HG02571 (cell line): Measurements from ENCODE around the gene KCNC1.

ENCODE experiments used
- ATAC-seq: cut with Tn5 transposase; IDR thresholded peaks from one replicate; pipeline ENCODE4 v1.9.1; 2021; ENCODE audit warnings: mild to moderate bottlenecking, moderate library complexity; ENCODE audit not compliant: unreplicated experiment

Gene KCNC1

GRCh38 chr11:17772704-17773600 lies 38.4 kb downstream of the KCNC1 start:
- ATAC-seq: no peak

GRCh38 chr11:17773674-17774073 lies 39.1 kb downstream of the KCNC1 start:
- no peak for ATAC-seq

GRCh38 chr11:17774232-17775034 lies 39.9 kb downstream of the KCNC1 start:
- no peak for ATAC-seq

- ATAC-seq: no peak
Observed at GRCh38 chr11:17775035-17775348, 40.4 kb downstream of the KCNC1 start.

- no peak for ATAC-seq
Observed at GRCh38 chr11:17775507-17776211, 41.1 kb downstream of the KCNC1 start.

GRCh38 chr11:17776212-17776875 lies 41.8 kb downstream of the KCNC1 start:
- ATAC-seq: no peak

- no peak for ATAC-seq
Observed at GRCh38 chr11:17777086-17777737, 42.6 kb downstream of the KCNC1 start.

GRCh38 chr11:17777738-17778091 lies 43.1 kb downstream of the KCNC1 start:
- no peak for ATAC-seq

- ATAC-seq: no peak
Observed at GRCh38 chr11:17778352-17778751, 43.8 kb downstream of the KCNC1 start.

- ATAC-seq: no peak
Observed at GRCh38 chr11:17778956-17779860, 44.6 kb downstream of the KCNC1 start.

GRCh38 chr11:17779861-17780594 lies 45.4 kb downstream of the KCNC1 start:
- ATAC-seq: no peak

GRCh38 chr11:17780668-17781067 lies 46.1 kb downstream of the KCNC1 start:
- ATAC-seq: no peak

- no peak for ATAC-seq
Observed at GRCh38 chr11:17781221-17781620, 46.6 kb downstream of the KCNC1 start.

- ATAC-seq: no peak
Observed at GRCh38 chr11:17781626-17782025, 47.0 kb downstream of the KCNC1 start.

- no peak for ATAC-seq
Observed at GRCh38 chr11:17782145-17782544, 47.6 kb downstream of the KCNC1 start.

GRCh38 chr11:17782603-17783337 lies 48.2 kb downstream of the KCNC1 start:
- no peak for ATAC-seq

- ATAC-seq: no peak
Observed at GRCh38 chr11:17783878-17784277, 49.3 kb downstream of the KCNC1 start.
